ENCODE results near the gene FGG.

The FGG gene

DNA sequence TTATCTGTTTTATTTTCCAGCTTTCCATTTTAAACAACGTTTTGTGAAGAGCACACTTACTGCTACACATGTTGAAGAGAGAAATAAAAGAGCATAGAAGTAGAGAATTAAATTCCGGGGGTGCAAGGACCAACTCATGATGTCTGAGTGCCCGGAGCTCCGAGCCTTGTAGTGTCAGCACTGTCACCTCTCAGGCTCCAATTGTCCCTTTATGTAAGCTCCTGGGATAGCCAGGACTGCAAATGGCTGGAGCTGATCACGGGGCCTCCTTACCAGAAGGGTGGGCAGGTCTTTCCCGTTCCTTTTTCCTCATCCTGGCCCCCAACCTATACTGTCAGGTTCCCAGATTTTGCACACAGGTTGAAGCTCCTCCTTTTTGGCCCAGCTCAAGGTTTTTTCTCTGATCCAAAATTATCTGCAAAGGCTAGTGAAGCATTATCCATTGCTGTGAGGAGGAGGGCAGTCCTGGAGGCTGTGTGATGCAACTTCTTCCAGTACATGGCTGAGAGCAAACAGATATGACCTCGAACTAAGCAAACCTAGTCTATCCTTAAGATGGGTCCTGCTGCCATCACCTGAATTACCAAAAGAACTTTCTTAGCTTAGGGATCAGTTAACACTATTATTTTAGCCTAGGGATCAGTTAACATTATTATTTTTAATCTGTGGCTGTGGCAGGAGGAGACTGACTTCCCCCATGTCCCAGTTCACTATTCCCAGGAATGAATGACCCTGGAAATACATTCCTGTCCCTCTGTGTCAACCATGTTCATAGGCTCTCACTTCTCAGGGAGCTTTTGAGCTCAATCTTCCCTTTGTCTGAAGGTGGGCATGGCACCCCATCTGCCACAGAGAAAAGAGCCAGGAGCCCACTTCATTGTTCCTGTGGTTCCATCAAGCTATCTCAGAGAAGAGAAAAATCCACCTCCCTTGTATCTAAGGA lies at the start of gene FGG:
FGG (minus strand) TSS at position 185 of the 943 bp plus-strand sequence; CDS start at position 138, 47 bp downstream.
- Histone ChIP-seq H3K9me3 (ENCODE audit: control insufficient read depth, low read depth, low read length) (no peaks in the 10 kb centered on the region), H3K4me3 (ENCODE audit: low read length) (no peak within 1 kb of the TSS), H3K27ac (ENCODE audit: low read length) (no peak within 1 kb of the TSS), H3K4me1 (ENCODE audit: control insufficient read depth, low read depth, low read length) (no peaks in the 10 kb centered on the region), H3K9ac (ENCODE audit: low read length) (no peak within 1 kb of the TSS), H3K27me3 (ENCODE audit: control insufficient read depth, insufficient read depth, low read length) (no peaks in the 10 kb centered on the region), H3K36me3 (ENCODE audit: control insufficient read depth, low read depth, low read length) (no peaks in the 10 kb centered on the region)

DNA sequence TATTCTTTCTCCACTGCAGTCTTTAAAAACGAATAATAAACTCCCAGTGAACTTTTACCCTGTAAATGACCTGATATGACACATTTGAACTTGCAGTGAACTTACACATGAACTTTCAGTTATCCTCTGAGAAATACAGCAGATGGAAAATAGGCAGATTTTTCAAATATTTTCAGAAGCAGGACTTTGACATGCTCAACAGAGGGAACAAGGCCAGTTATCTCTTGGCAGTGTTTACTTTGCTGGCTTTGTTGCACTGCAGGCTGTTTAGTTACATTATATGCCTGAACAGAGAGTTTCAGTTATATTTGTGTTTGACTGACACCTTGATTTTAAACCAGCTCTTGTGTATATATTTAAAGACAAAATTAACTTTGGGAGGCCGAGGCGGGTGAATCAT lies 47.6 kb upstream of the FGG start:
- H3K4me1 ChIP-seq (ENCODE audit: control insufficient read depth, low read depth, low read length), result no peaks in the 10 kb centered on the region
- H3K27ac ChIP-seq (ENCODE audit: low read length), result no peak overlapping the region
- H3K4me3 ChIP-seq (ENCODE audit: low read length), result no peak overlapping the region
- H3K36me3 ChIP-seq (ENCODE audit: control insufficient read depth, low read depth, low read length), result no peaks in the 10 kb centered on the region
- no peaks in the 10 kb centered on the region for H3K9me3 ChIP-seq (ENCODE audit: control insufficient read depth, low read depth, low read length)
- H3K27me3 ChIP-seq (ENCODE audit: control insufficient read depth, insufficient read depth, low read length), result no peaks in the 10 kb centered on the region
- no peak overlapping the region for H3K9ac ChIP-seq (ENCODE audit: low read length)

- no peaks in the 10 kb centered on the region for H3K27me3 ChIP-seq (ENCODE audit: control insufficient read depth, insufficient read depth, low read length)
- H3K36me3 ChIP-seq (ENCODE audit: control insufficient read depth, low read depth, low read length), result no peaks in the 10 kb centered on the region
- no peaks in the 10 kb centered on the region for H3K9me3 ChIP-seq (ENCODE audit: control insufficient read depth, low read depth, low read length)
- no peak overlapping the region for H3K9ac ChIP-seq (ENCODE audit: low read length)
- no peak overlapping the region for H3K27ac ChIP-seq (ENCODE audit: low read length)
- H3K4me3 ChIP-seq (ENCODE audit: low read length), result no peak overlapping the region
- H3K4me1 ChIP-seq (ENCODE audit: control insufficient read depth, low read depth, low read length), result no peaks in the 10 kb centered on the region
Observed at GRCh38 chr4:154658680-154659405, 46.4 kb upstream of the FGG start.

GRCh38 chr4:154643493-154643892 lies 31.0 kb upstream of the FGG start:
- H3K9me3 ChIP-seq (ENCODE audit: control insufficient read depth, low read depth, low read length), result no peaks in the 10 kb centered on the region
- H3K4me1 ChIP-seq (ENCODE audit: control insufficient read depth, low read depth, low read length), result no peaks in the 10 kb centered on the region
- no peaks in the 10 kb centered on the region for H3K27me3 ChIP-seq (ENCODE audit: control insufficient read depth, insufficient read depth, low read length)
- H3K27ac ChIP-seq (ENCODE audit: low read length), result no peak overlapping the region
- H3K36me3 ChIP-seq (ENCODE audit: control insufficient read depth, low read depth, low read length), result no peaks in the 10 kb centered on the region
- H3K9ac ChIP-seq (ENCODE audit: low read length), result no peak overlapping the region
- H3K4me3 ChIP-seq (ENCODE audit: low read length), result no peak overlapping the region

DNA sequence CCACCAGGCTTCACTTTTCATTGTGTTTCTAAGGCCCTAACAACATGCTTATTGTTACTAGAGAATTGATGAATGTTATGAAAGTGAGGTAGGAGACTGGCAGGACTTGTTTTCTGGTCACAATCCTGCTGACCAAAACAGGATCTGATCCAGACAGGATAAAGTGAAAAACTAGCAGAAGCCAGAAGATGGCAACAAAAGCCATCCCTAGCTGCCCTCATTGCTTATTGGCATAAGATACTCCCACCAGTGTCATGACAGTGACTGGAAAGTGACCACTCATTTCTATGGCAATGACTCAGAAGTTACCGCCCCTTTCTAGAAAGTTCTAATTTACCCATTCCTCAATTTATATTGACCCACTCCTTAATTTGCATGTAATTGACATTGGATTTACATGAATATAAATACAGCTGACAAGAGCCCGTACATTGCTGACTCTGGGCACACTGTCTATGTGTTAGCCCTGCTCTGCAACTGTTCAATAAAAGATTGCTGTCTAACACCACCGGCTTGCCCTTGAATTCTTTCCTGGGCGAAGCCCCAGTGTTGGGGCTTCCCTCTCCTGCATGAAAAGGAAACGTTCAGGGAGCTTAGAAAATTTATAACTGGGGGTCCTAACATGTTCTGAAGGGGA lies 30.0 kb upstream of the FGG start:
- H3K27me3 ChIP-seq (ENCODE audit: control insufficient read depth, insufficient read depth, low read length), result no peaks in the 10 kb centered on the region
- H3K9ac ChIP-seq (ENCODE audit: low read length), result no peak overlapping the region
- no peak overlapping the region for H3K27ac ChIP-seq (ENCODE audit: low read length)
- no peaks in the 10 kb centered on the region for H3K36me3 ChIP-seq (ENCODE audit: control insufficient read depth, low read depth, low read length)
- no peaks in the 10 kb centered on the region for H3K4me1 ChIP-seq (ENCODE audit: control insufficient read depth, low read depth, low read length)
- no peak overlapping the region for H3K4me3 ChIP-seq (ENCODE audit: low read length)
- no peaks in the 10 kb centered on the region for H3K9me3 ChIP-seq (ENCODE audit: control insufficient read depth, low read depth, low read length)

GRCh38 chr4:154640999-154641398 lies 28.5 kb upstream of the FGG start:
- no peaks in the 10 kb centered on the region for H3K4me1 ChIP-seq (ENCODE audit: control insufficient read depth, low read depth, low read length)
- H3K27ac ChIP-seq (ENCODE audit: low read length), result no peak overlapping the region
- H3K9ac ChIP-seq (ENCODE audit: low read length), result no peak overlapping the region
- H3K4me3 ChIP-seq (ENCODE audit: low read length), result no peak overlapping the region
- H3K9me3 ChIP-seq (ENCODE audit: control insufficient read depth, low read depth, low read length), result no peaks in the 10 kb centered on the region
- H3K27me3 ChIP-seq (ENCODE audit: control insufficient read depth, insufficient read depth, low read length), result no peaks in the 10 kb centered on the region
- H3K36me3 ChIP-seq (ENCODE audit: control insufficient read depth, low read depth, low read length), result no peaks in the 10 kb centered on the region

DNA sequence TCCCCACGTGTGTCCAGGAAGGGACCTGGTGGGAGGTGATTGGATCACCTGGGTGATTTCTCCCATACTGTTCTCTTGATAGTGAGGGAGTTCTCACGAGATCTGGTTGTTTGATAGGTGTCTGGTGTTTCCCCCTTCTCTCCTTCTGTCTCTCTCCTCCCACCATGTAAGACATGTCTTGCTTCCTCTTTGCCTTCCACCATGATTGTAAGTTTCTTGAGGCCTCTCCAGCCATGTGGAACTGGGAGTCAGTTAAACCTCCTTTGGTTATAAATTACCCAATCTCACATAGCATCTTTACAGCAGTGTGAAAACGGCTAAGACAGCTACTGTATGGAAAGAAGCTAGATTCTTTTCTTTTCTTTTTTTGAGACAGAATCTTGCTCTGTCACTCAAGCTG lies 21.6 kb upstream of the FGG start:
- H3K9ac ChIP-seq (ENCODE audit: low read length), result no peak overlapping the region
- H3K4me3 ChIP-seq (ENCODE audit: low read length), result no peak overlapping the region
- no peak overlapping the region for H3K27ac ChIP-seq (ENCODE audit: low read length)
- no peaks in the 10 kb centered on the region for H3K9me3 ChIP-seq (ENCODE audit: control insufficient read depth, low read depth, low read length)
- no peaks in the 10 kb centered on the region for H3K4me1 ChIP-seq (ENCODE audit: control insufficient read depth, low read depth, low read length)
- no peaks in the 10 kb centered on the region for H3K36me3 ChIP-seq (ENCODE audit: control insufficient read depth, low read depth, low read length)
- H3K27me3 ChIP-seq (ENCODE audit: control insufficient read depth, insufficient read depth, low read length), result no peaks in the 10 kb centered on the region

DNA sequence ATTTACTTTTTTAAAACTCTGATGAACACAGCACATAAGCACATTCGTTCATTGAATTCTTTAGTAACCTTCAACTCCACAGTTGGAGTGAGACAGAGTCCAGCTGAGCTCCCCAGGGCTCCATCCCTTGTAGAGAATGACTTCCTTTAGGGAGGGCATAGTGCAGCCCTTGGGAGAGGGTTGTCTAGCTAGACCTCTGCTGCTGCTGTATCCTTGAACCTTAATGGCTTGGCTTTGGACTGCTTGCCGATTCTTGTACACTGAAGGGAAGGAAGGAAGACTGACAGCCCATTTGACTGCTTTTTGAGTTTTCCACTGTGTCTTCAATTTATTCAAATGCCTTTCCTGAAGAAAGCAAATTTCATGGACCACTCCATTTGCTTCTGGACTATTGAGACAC lies 19.4 kb upstream of the FGG start:
- Histone ChIP-seq H3K4me3 (ENCODE audit: low read length) (no peak overlapping the region), H3K27ac (ENCODE audit: low read length) (no peak overlapping the region), H3K36me3 (ENCODE audit: control insufficient read depth, low read depth, low read length) (no peaks in the 10 kb centered on the region), H3K27me3 (ENCODE audit: control insufficient read depth, insufficient read depth, low read length) (peaks cover 20% of the 10 kb centered on the region), H3K4me1 (ENCODE audit: control insufficient read depth, low read depth, low read length) (no peaks in the 10 kb centered on the region), H3K9me3 (ENCODE audit: control insufficient read depth, low read depth, low read length) (no peaks in the 10 kb centered on the region), H3K9ac (ENCODE audit: low read length) (no peak overlapping the region)

- Histone ChIP-seq H3K4me1 (ENCODE audit: control insufficient read depth, low read depth, low read length) (no peaks in the 10 kb centered on the region), H3K9me3 (ENCODE audit: control insufficient read depth, low read depth, low read length) (no peaks in the 10 kb centered on the region), H3K9ac (ENCODE audit: low read length) (no peak overlapping the region), H3K27ac (ENCODE audit: low read length) (no peak overlapping the region), H3K36me3 (ENCODE audit: control insufficient read depth, low read depth, low read length) (no peaks in the 10 kb centered on the region), H3K4me3 (ENCODE audit: low read length) (no peak overlapping the region), H3K27me3 (ENCODE audit: control insufficient read depth, insufficient read depth, low read length) (peaks cover 34% of the 10 kb centered on the region)
Observed at GRCh38 chr4:154630324-154630723, 17.9 kb upstream of the FGG start.

DNA sequence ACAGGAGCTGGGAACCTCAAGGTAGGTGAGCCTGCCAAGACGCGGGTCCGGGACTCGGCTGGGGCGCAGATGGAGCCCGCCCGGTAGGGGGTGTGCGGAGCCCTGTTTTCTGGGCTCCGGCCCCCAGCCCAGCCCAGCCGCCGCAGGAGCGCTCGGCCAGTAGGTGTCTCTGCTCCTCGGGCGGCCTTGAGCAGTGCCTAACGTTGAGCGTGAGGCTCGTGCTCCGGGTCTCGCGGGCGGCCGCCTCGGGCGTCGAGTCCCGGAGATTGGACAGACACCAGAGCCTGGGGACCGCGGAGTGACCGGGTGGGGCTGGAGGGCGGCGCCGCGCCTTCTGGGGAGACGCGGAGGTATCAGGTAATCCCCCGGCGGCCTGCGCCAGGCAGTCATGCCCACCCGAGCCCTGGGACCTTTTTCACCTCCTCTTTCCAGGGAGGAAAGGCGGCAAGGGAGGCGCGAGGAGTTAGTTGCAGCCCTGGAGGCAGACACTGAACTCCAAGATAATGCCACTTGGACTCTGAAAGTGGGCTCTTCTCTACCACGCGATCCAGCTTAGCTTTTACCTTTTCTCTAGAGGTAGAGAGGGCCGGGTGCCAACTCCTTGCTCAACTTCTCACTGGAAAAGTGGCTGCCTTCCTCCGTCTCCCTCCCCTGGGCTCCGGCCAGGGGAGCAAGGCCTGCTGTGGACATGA lies 14.5 kb upstream of the FGG start:
- no peaks in the 10 kb centered on the region for H3K4me1 ChIP-seq (ENCODE audit: control insufficient read depth, low read depth, low read length)
- no peaks in the 10 kb centered on the region for H3K9me3 ChIP-seq (ENCODE audit: control insufficient read depth, low read depth, low read length)
- H3K27ac ChIP-seq (ENCODE audit: low read length), result no peak overlapping the region
- H3K36me3 ChIP-seq (ENCODE audit: control insufficient read depth, low read depth, low read length), result no peaks in the 10 kb centered on the region
- peaks cover 34% of the 10 kb centered on the region for H3K27me3 ChIP-seq (ENCODE audit: control insufficient read depth, insufficient read depth, low read length)
- peak overlapping the region; percentile 1 for H3K9ac ChIP-seq (ENCODE audit: low read length)
- peak overlapping the region; percentile 61 for H3K4me3 ChIP-seq (ENCODE audit: low read length)

GRCh38 chr4:154625971-154626370 lies 13.5 kb upstream of the FGG start:
- Histone ChIP-seq H3K9me3 (ENCODE audit: control insufficient read depth, low read depth, low read length) (no peaks in the 10 kb centered on the region), H3K27ac (ENCODE audit: low read length) (no peak overlapping the region), H3K4me1 (ENCODE audit: control insufficient read depth, low read depth, low read length) (no peaks in the 10 kb centered on the region), H3K9ac (ENCODE audit: low read length) (no peak overlapping the region), H3K4me3 (ENCODE audit: low read length) (no peak overlapping the region), H3K27me3 (ENCODE audit: control insufficient read depth, insufficient read depth, low read length) (peaks cover 34% of the 10 kb centered on the region), H3K36me3 (ENCODE audit: control insufficient read depth, low read depth, low read length) (no peaks in the 10 kb centered on the region)

All from iPS-18a (cell line).